HEK293T (cell line): ENCODE measurements around the gene NUBP2.

Source experiments
- ARNT ChIP-seq: fragments of 450-650 bp; IDR thresholded peaks from 2 replicates; pipeline ENCODE4 v1.6.1; 2017; ENCODE audit warnings: mild to moderate bottlenecking
- BHLHE40 ChIP-seq: fragments of 450-650 bp; IDR thresholded peaks from 2 replicates; pipeline ENCODE4 v1.6.1; 2016; ENCODE audit warnings: mild to moderate bottlenecking, moderate library complexity, borderline replicate concordance
- ELF4 ChIP-seq: fragments of 450-650 bp; IDR thresholded peaks from 2 replicates; pipeline ENCODE4 v1.6.1; 2017; ENCODE audit warnings: antibody characterized with exemption
- LEF1 ChIP-seq: fragments of 450-650 bp; IDR thresholded peaks from 2 replicates; pipeline ENCODE4 v1.6.1; 2017; ENCODE audit warnings: mild to moderate bottlenecking, borderline replicate concordance
- SP1 ChIP-seq: fragments of 450-650 bp; IDR thresholded peaks from 2 replicates; pipeline ENCODE4 v1.6.1; 2017
- ZNF384 ChIP-seq: fragments of 450-650 bp; IDR thresholded peaks from 2 replicates; pipeline ENCODE4 v1.6.1; 2016

- TF ChIP-seq ARNT (no peak), SP1 (no peak), ELF4 (no peak), BHLHE40 (no peak), ZNF384 (no peak), LEF1 (no peak)
Measured at GRCh38 chr16:1746693-1747195, 36.0 kb upstream of the NUBP2 start.
